Measurements from ENCODE around the gene BRICD5. TPM values are rescaled to one million over a fixed set of nuclear protein-coding genes. Genes with fewer than 3 reads are reported as not detected.

BRICD5 gene
- total RNA-seq, 2 experiments from 2014 or later: 6.6 to 6.9 TPM

GRCh38 chr16:2229091-2229490 lies 18.4 kb upstream of the BRICD5 start:
- intact Hi-C loops (cut with micrococcal nuclease): no loop called here
- CTCF ChIA-PET: no interaction called here
- POLR2A ChIA-PET: interaction anchor here (1.6 to 1.8 kb wide), 2 partner anchors 34 to 74 kb away, joined by 4 read pairs; partner anchors contain the start of gene TRAF7
- Mint-ChIP-seq H3K4me1 (ENCODE audit: low read depth) (peaks cover 7% of the 10 kb centered on the region), H3K9me3 (no peaks in the 10 kb centered on the region), H3K27ac (no peak overlapping the region), H3K4me3 (no peak overlapping the region), H3K36me3 (ENCODE audit: low read depth) (peaks cover 21% of the 10 kb centered on the region), H3K27me3 (no peaks in the 10 kb centered on the region)
- DNase-seq: no peak
- ATAC-seq: no peak
- TF ChIP-seq CTCF (IDR thresholded peaks at IDR 0.05): no peak

DNA sequence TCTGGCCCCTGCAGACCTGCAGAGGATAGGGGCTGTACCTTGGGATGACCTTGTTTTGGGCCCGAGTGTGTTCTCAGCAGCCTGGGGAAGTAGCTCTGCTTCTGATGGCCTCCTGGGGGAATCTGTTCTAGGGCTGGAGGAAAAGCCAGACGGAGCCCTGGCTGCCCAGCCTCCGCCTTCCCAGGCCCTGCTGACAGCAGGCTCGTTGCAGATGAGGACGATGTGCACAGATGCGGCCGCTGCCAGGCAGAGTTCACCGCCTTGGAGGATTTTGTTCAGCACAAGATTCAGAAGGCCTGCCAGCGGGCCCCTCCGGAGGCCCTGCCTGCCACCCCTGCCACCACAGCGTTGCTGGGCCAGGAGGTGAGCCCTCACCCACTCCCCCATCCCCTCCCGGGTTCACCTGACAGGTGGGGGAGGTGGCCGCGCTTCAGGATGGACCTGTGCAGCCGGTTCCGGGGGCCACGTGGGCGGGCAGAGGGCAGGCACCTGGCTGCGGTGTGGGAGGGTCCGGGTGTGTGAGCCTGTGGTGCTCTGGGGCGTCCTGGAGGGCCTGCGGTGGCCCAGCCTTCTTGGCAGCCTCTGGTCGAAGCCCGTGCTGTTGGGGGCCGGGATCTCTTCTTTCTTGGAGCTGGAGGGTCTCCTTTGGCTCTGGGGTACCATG lies 17.6 kb upstream of the BRICD5 start:
- no peak for TF ChIP-seq CTCF (IDR thresholded peaks at IDR 0.05)
- DNase-seq (no peak), ATAC-seq (no peak)
- Mint-ChIP-seq H3K9me3 (no peaks in the 10 kb centered on the region), H3K36me3 (ENCODE audit: low read depth) (peaks cover 18% of the 10 kb centered on the region), H3K4me3 (no peak overlapping the region), H3K4me1 (ENCODE audit: low read depth) (peaks cover 7% of the 10 kb centered on the region), H3K27me3 (no peaks in the 10 kb centered on the region), H3K27ac (no peak overlapping the region)
- ChIA-PET CTCF (no interaction called here), POLR2A (no interaction called here)
- intact Hi-C loops (cut with micrococcal nuclease): no loop called here

- Mint-ChIP-seq H3K27ac (no peak overlapping the region), H3K9me3 (no peaks in the 10 kb centered on the region), H3K27me3 (no peaks in the 10 kb centered on the region), H3K4me1 (ENCODE audit: low read depth) (peaks cover 10% of the 10 kb centered on the region), H3K36me3 (ENCODE audit: low read depth) (peaks cover 14% of the 10 kb centered on the region), H3K4me3 (no peak overlapping the region)
- DNase-seq (no peak), ATAC-seq (no peak)
- intact Hi-C loops (cut with micrococcal nuclease): no loop called here
- ChIA-PET CTCF (no interaction called here), POLR2A (interaction anchor here (0.6 to 1.7 kb wide), 6 partner anchors 9 to 79 kb away, joined by 3 to 9 read pairs (median 4); partner anchors contain the start of genes DNASE1L2 and ECI1)
- TF ChIP-seq CTCF (IDR thresholded peaks at IDR 0.05): no peak
These were observed 16.3 kb upstream of the BRICD5 start for GRCh38 chr16:2226918-2227317.

DNA sequence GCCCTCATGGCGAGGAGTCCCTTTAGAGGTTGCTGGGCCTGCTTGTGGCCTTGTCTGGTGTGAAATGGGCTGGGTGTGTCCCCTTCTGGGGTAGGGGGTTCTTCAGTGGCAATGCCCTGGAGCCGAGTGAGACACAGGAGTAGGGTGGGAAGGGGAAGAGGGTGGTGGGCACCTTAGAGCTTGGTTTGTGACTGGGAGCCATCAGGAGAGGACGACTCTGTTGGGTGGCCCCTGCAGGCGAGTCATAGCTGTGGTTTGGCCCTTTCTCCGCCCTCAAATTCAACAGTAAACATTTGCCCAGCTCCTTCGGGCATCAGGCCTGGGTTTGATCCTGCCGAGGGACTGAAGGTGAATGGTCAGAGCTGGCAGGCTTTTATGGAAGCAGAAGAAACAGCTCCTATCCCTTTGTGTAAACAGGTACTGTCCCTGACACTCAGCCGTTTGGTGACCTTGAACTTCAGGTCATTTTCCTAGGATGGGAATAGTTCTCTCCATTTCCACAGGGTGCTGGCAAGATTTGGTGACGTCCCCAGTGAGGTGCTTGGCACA lies 15.7 kb upstream of the BRICD5 start:
- ChIA-PET CTCF (interaction anchor here (0.8 to 2.7 kb wide), 2 partner anchors 26 to 31 kb away, joined by 4 to 9 read pairs; partner anchors contain the start of gene ECI1), POLR2A (interaction anchor here (0.8 to 4.0 kb wide), 6 partner anchors 10 to 71 kb away, joined by 3 to 19 read pairs (median 4); partner anchors contain the start of genes DNASE1L2, ECI1 and TRAF7)
- no peak for DNase-seq
- Mint-ChIP-seq H3K27ac (no peak overlapping the region), H3K36me3 (ENCODE audit: low read depth) (peaks cover 12% of the 10 kb centered on the region), H3K4me3 (no peak overlapping the region), H3K4me1 (ENCODE audit: low read depth) (peaks cover 10% of the 10 kb centered on the region), H3K9me3 (no peaks in the 10 kb centered on the region), H3K27me3 (no peaks in the 10 kb centered on the region)
- ATAC-seq: no peak
- TF ChIP-seq CTCF (IDR thresholded peaks at IDR 0.05): no peak
- intact Hi-C loops (cut with micrococcal nuclease): no loop called here

GRCh38 chr16:2223942-2224486 lies 13.4 kb upstream of the BRICD5 start:
- Mint-ChIP-seq H3K27ac (peak overlapping the region; percentile 52), H3K4me1 (ENCODE audit: low read depth) (peaks cover 10% of the 10 kb centered on the region), H3K27me3 (no peaks in the 10 kb centered on the region), H3K4me3 (peak overlapping the region; percentile 80), H3K36me3 (ENCODE audit: low read depth) (peaks cover 4% of the 10 kb centered on the region), H3K9me3 (no peaks in the 10 kb centered on the region)
- POLR2A ChIA-PET: interaction anchor here (1.0 to 4.0 kb wide), 4 partner anchors 10 to 69 kb away, joined by 3 to 19 read pairs (median 4); partner anchors contain the start of genes ECI1 and TRAF7
- intact Hi-C loops (cut with micrococcal nuclease): no loop called here
- CTCF ChIA-PET: interaction anchor here (1.8 to 2.7 kb wide), 2 partner anchors 28 to 29 kb away, joined by 6 to 9 read pairs; partner anchors contain the start of gene ECI1
- DNase-seq (peak; percentile 48), ATAC-seq (peak; percentile 4)
- no peak for TF ChIP-seq CTCF (IDR thresholded peaks at IDR 0.05)
